ENCODE measurements around the gene PPP2R3B. TPM values are rescaled to one million over a fixed set of nuclear protein-coding genes. Genes with fewer than 3 reads are reported as not detected.
"Not testable (repeated sequence)": the region's sequence is repeated elsewhere in the genome, so short reads cannot be mapped to it uniquely, and the experiment has no call there.

The PPP2R3B gene
- polyA plus RNA-seq, 1 experiment: 4.8 TPM

DNA sequence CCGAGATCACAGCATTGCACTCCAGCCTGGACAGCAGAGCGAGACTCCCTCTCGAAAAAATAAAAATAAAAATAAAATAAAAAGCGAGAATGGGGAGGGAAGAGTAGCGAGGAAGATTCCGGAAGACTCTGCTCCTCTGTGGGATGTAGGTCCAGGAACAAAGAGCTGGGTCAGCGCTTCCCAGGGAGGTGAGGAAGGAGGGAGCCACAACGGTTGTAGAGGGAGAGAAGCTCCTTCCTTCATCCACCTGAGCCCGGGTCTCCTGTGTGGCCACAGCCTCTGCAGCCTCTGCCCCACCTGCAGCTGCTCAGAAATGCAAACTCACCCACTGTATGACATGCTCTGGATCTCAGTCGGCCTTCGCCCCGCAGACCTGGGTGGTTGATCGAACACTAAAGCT lies 3.8 kb upstream of the PPP2R3B start:
- no peak for DNase-seq (ENCODE audit: low read depth, low spot score)
- TF ChIP-seq, protein P1, sequence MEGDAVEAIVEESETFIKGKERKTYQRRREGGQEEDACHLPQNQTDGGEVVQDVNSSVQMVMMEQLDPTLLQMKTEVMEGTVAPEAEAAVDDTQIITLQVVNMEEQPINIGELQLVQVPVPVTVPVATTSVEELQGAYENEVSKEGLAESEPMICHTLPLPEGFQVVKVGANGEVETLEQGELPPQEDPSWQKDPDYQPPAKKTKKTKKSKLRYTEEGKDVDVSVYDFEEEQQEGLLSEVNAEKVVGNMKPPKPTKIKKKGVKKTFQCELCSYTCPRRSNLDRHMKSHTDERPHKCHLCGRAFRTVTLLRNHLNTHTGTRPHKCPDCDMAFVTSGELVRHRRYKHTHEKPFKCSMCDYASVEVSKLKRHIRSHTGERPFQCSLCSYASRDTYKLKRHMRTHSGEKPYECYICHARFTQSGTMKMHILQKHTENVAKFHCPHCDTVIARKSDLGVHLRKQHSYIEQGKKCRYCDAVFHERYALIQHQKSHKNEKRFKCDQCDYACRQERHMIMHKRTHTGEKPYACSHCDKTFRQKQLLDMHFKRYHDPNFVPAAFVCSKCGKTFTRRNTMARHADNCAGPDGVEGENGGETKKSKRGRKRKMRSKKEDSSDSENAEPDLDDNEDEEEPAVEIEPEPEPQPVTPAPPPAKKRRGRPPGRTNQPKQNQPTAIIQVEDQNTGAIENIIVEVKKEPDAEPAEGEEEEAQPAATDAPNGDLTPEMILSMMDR (IDR thresholded peaks at IDR 0.05; ENCODE audit: low read depth, low read length): no peak
- Histone ChIP-seq H3K27me3 (ENCODE audit: control insufficient read depth, insufficient read depth, low read length) (no peaks in the 10 kb centered on the region), H3K27ac (ENCODE audit: low read depth, low read length) (no peak overlapping the region), H3K4me3 (ENCODE audit: low read depth, low read length) (no peak overlapping the region), H3K9me3 (ENCODE audit: control insufficient read depth, insufficient read depth, low read length) (no peaks in the 10 kb centered on the region; the same call in 1 of the 2 replicates)
- CTCF ChIA-PET: no interaction called here
- POLR2A ChIA-PET: no interaction called here

DNA sequence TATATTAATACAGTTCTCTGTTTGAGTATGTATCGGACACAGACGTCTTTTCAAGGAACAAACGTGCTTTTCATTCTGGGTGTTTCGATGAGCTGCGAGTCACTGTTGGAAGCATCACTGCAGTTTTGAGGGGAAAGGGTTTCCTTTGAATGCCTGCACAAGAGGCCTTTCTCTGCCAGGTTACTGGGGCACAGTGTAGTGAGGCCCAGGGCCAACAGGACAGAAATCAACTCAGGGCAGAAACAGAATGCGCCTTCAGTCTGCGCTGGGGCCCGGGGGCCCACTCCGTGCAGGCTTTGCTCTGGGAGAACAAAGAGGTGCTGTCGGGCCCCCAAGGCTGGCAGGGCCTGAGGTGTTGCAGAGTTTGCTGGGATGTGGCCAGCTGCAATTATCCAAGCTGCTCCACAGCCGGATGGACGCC lies 2.3 kb upstream of the PPP2R3B start:
- no peak overlapping the region for H3K4me3 ChIP-seq (ENCODE audit: low read depth, low read length)
- CTCF ChIA-PET: no interaction called here
- TF ChIP-seq, protein P1 (IDR thresholded peaks at IDR 0.05; ENCODE audit: low read depth, low read length): no peak
- H3K27me3 ChIP-seq (ENCODE audit: control insufficient read depth, insufficient read depth, low read length): no peaks in the 10 kb centered on the region
- POLR2A ChIA-PET: no interaction called here
- H3K9me3 ChIP-seq (ENCODE audit: control insufficient read depth, insufficient read depth, low read length): no peaks in the 10 kb centered on the region; the same call in 1 of the 2 replicates
- DNase-seq (ENCODE audit: low read depth, low spot score): no peak
- no peak overlapping the region for H3K27ac ChIP-seq (ENCODE audit: low read depth, low read length)

DNA sequence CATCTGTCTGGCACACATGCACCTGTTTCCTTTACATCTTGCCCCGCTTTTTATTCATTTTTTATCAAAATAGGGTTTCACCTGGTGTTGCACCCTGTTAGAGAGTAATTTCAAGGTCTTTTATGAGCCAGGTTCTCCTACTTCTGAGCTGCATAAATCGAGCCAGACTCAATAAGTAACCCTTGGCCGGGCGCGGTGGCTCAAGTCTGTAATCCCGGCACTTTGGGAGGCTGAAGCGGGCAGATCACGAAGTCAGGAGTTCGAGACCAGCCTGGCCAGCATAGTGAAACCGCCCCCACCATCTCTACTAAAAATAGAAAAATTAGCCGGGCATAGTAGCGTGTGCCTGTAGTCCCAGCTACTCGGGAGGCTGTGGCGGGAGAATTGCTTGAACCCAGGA lies 1.0 kb upstream of the PPP2R3B start:
- no peak for DNase-seq (ENCODE audit: low read depth, low spot score)
- POLR2A ChIA-PET: no interaction called here
- Histone ChIP-seq H3K27ac (ENCODE audit: low read depth, low read length) (no peak overlapping the region), H3K4me3 (ENCODE audit: low read depth, low read length) (peak overlapping the region; percentile 69), H3K27me3 (ENCODE audit: control insufficient read depth, insufficient read depth, low read length) (no peaks in the 10 kb centered on the region), H3K9me3 (ENCODE audit: control insufficient read depth, insufficient read depth, low read length) (no peaks in the 10 kb centered on the region; the same call in 1 of the 2 replicates)
- CTCF ChIA-PET: no interaction called here
- TF ChIP-seq, protein P1 (IDR thresholded peaks at IDR 0.05; ENCODE audit: low read depth, low read length): no peak

DNA sequence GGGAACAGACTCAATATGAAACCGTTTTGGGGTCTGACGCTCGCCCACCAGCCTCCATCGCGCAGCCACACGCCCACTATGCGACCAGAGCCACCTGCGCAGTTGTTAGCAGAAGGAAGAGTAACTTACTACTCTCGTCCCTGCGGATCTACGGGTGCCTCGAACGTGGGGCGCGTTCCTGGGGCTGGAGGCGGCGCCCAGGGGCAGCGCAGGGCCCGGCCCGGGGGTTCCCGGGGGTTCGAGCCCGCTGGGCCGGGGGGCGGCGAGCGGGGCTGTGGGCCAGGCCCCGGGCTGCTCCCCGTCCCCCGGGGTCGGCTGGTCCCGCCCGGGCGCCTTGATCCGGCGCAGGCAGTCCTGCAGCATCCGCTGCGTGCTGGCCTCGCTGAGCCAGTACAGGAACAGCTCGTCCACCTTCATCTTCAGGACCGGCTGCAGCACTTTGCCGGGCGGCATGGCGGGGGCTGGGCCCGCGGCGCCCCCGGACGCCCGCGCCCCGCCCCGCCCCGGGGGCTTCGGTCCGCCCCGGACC lies 404 bp downstream of the PPP2R3B start:
- no peak overlapping the region for H3K27ac ChIP-seq (ENCODE audit: low read depth, low read length)
- no peaks in the 10 kb centered on the region for H3K9me3 ChIP-seq (ENCODE audit: control insufficient read depth, insufficient read depth, low read length)
- DNase-seq (ENCODE audit: low read depth, low spot score): no peak
- CTCF ChIA-PET: no interaction called here
- POLR2A ChIA-PET: no interaction called here
- peak overlapping the region; percentile 89 for H3K4me3 ChIP-seq (ENCODE audit: low read depth, low read length)
- H3K27me3 ChIP-seq (ENCODE audit: control insufficient read depth, insufficient read depth, low read length): no peaks in the 10 kb centered on the region
- TF ChIP-seq, protein P1 (IDR thresholded peaks at IDR 0.05; ENCODE audit: low read depth, low read length): no peak

DNA sequence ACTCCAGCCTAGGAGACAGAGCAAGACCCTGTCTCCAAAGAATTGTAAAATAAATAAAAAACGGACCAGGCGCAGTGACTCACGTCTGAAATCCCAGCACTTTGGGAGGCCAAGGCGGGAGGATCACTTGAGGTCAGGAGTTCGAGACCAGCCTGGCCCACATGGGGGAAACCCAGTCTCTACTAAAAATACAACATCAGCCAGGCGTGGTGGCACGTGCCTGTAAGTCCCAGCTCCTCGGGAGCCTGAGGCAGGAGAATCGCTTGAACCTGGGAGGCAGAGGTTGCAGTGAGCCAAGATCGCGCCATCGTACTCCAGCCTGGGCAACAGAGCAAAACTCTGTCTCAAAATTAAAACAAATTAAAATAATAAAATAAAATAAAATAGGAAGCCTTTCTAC lies 971 bp downstream of the PPP2R3B start:
- CTCF ChIA-PET; H3K27ac ChIP-seq (ENCODE audit: low read depth, low read length); POLR2A ChIA-PET; H3K27me3 ChIP-seq (ENCODE audit: control insufficient read depth, insufficient read depth, low read length); DNase-seq (ENCODE audit: low read depth, low spot score); H3K9me3 ChIP-seq (ENCODE audit: control insufficient read depth, insufficient read depth, low read length): not testable (repeated sequence)
- peak overlapping the region; percentile 89 for H3K4me3 ChIP-seq (ENCODE audit: low read depth, low read length)

DNA sequence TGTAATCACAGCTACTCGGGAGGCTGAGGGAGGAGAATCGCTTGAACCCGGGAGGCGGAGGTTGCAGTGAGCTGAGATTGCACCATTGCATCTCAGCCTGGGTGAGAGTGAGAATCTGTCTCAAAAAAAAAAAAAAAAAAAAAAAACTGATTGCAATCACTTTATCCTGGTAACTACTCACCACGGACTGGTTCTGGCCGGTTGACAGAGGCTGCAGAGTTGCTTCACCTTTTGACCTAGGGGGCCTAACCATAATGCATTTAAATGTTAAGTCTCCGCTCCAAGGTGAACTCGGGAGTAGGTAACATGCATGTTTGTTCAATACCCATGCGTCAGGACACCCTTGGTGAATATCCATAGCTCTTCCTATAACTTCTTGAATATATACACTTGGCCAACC lies 1.8 kb downstream of the PPP2R3B start:
- ChIA-PET POLR2A (no interaction called here), CTCF (no interaction called here)
- Histone ChIP-seq H3K27me3 (ENCODE audit: control insufficient read depth, insufficient read depth, low read length) (no peaks in the 10 kb centered on the region), H3K27ac (ENCODE audit: low read depth, low read length) (no peak overlapping the region), H3K4me3 (ENCODE audit: low read depth, low read length) (no peak overlapping the region), H3K9me3 (ENCODE audit: control insufficient read depth, insufficient read depth, low read length) (no peaks in the 10 kb centered on the region)
- no peak for DNase-seq (ENCODE audit: low read depth, low spot score)
- TF ChIP-seq, protein P1 (IDR thresholded peaks at IDR 0.05; ENCODE audit: low read depth, low read length): no peak

All from AG04450 (cell line).